GM12875 (cell line): ENCODE measurements around the gene FBXO2.
"Not testable (repeated sequence)": the region's sequence is repeated elsewhere in the genome, so short reads cannot be mapped to it uniquely, and the experiment has no call there.

Experiments
- H3K4me3 ChIP-seq: one replicate; pipeline ENCODE4 v1.5.1; 2011; ENCODE audit warnings: low read depth, low read length, control low read depth
- TF ChIP-seq, protein P1 (sequence below): IDR thresholded peaks from 2 replicates; pipeline ENCODE4 v1.5.1; 2011; ENCODE audit warnings: low read depth, mild to moderate bottlenecking, control low read depth, inconsistent platforms, low read length, moderate library complexity, borderline replicate concordance; ENCODE audit not compliant: insufficient read depth

Gene FBXO2

GRCh38 chr1:11617314-11617713 is 36.9 kb downstream of the FBXO2 start:
- TF ChIP-seq, protein P1, sequence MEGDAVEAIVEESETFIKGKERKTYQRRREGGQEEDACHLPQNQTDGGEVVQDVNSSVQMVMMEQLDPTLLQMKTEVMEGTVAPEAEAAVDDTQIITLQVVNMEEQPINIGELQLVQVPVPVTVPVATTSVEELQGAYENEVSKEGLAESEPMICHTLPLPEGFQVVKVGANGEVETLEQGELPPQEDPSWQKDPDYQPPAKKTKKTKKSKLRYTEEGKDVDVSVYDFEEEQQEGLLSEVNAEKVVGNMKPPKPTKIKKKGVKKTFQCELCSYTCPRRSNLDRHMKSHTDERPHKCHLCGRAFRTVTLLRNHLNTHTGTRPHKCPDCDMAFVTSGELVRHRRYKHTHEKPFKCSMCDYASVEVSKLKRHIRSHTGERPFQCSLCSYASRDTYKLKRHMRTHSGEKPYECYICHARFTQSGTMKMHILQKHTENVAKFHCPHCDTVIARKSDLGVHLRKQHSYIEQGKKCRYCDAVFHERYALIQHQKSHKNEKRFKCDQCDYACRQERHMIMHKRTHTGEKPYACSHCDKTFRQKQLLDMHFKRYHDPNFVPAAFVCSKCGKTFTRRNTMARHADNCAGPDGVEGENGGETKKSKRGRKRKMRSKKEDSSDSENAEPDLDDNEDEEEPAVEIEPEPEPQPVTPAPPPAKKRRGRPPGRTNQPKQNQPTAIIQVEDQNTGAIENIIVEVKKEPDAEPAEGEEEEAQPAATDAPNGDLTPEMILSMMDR, result no peak

GRCh38 chr1:11616766-11617165 is 37.5 kb downstream of the FBXO2 start:
- H3K4me3 ChIP-seq, result no peak overlapping the region
- TF ChIP-seq, protein P1, result no peak

More at GRCh38 chr1:11617314-11617713, 36.9 kb downstream of the FBXO2 start:
- H3K4me3 ChIP-seq, result no peak overlapping the region

- TF ChIP-seq, protein P1, result no peak
- no peak overlapping the region for H3K4me3 ChIP-seq
These were observed 39.1 kb downstream of the FBXO2 start for GRCh38 chr1:11615090-11615489.

GRCh38 chr1:11613347-11613746 is 40.9 kb downstream of the FBXO2 start:
- TF ChIP-seq, protein P1, result no peak
- H3K4me3 ChIP-seq, result no peak overlapping the region

DNA sequence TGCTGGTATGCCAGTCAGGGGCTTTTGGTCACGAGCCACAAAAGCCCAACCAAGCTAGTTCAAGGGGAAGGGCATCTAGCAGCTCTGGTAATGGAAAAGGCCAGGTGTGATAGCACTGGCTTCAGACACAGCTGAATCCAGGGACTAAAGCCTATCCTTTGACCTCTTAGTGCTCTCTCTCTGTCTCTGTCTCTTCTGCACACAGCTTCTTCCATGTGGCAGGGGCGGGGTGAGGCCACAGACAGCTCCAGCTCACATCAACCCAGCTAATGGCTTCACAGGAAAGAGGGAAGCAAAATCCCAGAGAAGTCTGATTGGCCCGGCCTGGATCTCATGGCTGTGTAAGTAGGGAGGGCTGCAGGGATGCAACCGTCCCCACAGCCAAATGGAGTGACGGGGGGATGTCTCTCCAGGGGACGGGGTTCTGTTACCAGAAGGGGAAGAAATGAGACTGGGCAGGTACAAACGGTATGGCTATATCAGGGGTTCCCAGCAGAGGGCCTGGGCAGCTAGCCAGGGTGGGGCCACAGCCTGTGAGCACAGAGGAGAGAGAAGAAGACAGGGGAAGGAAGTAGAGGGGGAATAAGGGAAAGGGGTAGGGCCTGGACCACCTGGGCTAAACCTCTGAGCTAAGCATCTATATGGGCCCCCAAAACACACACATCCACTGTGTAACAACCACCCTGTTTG is 42.4 kb downstream of the FBXO2 start:
- no peak overlapping the region for H3K4me3 ChIP-seq
- TF ChIP-seq, protein P1, result no peak

GRCh38 chr1:11610629-11611180 is 43.5 kb downstream of the FBXO2 start:
- TF ChIP-seq, protein P1, result no peak
- H3K4me3 ChIP-seq, result no peak overlapping the region

- not testable (repeated sequence) for H3K4me3 ChIP-seq
These were observed 44.9 kb downstream of the FBXO2 start for GRCh38 chr1:11609378-11609777.

GRCh38 chr1:11608596-11609130 is 45.6 kb downstream of the FBXO2 start:
- not testable (repeated sequence) for H3K4me3 ChIP-seq
